RWPE1 (cell line): ENCODE results near the gene HEY2.

ENCODE experiments used
- CTCF ChIA-PET: fragments of 350-600 bp; sonication (Branson Sonifier 250); formaldehyde crosslinking; extraction: SDS; loops from one replicate; lab custom pipeline; 2021; lab: Yijun Ruan, JAX
- POLR2A ChIA-PET: fragments of 400-600 bp; formaldehyde crosslinking; extraction: SDS; loops from one replicate; lab custom pipeline; 2020; ENCODE audit warnings: antibody characterized with exemption; ENCODE audit not compliant: low non-redundant PET; lab: Yijun Ruan, JAX
- DNase-seq: peaks from one replicate; pipeline ENCODE4 v3.0.0; 2012; ENCODE audit warnings: low spot score
- H3K27ac ChIP-seq: fragments of 450-650 bp; 2 replicates; pipeline ENCODE4 v1.5.1; 2017
- TF ChIP-seq, protein P1 (sequence below): fragments of 450-650 bp; conservative IDR thresholded peaks from 2 replicates; pipeline ENCODE4 v1.5.1; 2017; ENCODE audit warnings: low read depth, mild to moderate bottlenecking

Gene HEY2

DNA sequence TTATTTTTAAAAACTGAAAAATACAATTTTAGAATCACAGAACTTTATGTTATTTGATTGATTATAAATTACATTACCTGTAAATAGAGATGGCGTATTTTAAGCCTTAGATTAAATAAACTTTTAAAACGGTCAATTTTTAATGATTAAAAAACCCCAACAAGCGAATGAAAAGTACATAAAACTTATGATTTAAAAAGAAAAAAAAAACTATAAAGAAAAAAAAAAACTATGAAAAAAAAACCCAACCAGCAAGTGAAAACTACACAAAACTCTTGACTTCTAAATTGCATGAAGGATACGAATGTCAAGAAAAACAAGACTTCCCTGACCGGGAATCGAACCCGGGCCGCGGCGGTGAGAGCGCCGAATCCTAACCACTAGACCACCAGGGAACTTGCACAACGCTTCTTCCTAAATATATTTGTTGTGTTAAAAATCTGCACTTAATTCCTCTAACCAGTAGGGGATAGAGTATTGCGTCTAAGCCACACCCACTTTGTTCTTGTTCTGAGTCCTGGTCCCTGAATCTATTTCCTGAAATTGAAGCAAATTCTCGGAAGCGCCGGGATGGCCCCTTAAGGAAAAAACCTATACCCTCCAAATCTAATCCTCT, 30.6 kb downstream of the HEY2 start:
- ChIA-PET CTCF (interaction anchor here (0.7 to 2.5 kb wide), 4 partner anchors 11 to 1665 kb away, joined by 3 to 13 read pairs (median 8); partner anchors contain the start of genes HINT3 and NCOA7), POLR2A (no interaction called here)
- DNase-seq, result peak; percentile 94
- TF ChIP-seq, protein P1, sequence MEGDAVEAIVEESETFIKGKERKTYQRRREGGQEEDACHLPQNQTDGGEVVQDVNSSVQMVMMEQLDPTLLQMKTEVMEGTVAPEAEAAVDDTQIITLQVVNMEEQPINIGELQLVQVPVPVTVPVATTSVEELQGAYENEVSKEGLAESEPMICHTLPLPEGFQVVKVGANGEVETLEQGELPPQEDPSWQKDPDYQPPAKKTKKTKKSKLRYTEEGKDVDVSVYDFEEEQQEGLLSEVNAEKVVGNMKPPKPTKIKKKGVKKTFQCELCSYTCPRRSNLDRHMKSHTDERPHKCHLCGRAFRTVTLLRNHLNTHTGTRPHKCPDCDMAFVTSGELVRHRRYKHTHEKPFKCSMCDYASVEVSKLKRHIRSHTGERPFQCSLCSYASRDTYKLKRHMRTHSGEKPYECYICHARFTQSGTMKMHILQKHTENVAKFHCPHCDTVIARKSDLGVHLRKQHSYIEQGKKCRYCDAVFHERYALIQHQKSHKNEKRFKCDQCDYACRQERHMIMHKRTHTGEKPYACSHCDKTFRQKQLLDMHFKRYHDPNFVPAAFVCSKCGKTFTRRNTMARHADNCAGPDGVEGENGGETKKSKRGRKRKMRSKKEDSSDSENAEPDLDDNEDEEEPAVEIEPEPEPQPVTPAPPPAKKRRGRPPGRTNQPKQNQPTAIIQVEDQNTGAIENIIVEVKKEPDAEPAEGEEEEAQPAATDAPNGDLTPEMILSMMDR, result no peak
- peak overlapping the region; percentile 96 for H3K27ac ChIP-seq

DNA sequence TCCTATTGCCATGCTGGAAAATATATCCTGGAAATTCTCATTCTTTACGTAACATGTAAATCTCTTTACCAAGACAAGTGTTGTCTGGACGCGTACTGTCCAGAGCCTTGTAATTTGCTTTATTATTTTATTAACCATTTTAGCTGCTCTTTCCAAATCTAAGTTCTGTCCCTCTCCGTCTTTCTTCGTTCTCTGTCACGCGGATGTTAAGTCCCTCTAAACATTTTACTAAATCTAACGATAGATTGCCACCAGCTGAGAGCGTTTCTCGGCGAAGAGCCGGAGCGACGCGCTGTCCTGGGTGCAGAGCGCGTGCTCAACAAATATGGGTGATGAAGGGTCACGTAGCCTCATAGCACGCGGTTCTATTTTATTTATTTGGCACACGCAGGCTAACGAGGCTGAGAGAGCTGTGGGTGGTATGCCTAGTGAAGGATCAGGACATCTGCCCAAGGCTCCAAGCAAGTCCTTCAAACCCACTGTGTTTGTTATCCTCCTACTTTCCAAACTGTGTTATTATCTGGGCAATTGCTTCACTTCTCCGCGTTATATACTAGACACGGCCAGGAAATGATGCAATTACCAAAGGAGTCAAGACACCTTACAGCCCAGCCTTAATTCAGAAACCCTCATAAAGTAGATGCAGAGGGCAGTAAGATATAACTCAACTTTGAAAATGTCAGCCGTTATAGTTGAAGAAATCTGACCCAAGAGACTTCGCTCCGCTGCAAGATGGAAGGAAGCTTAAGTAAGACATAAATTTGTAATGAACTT, 31.3 kb downstream of the HEY2 start:
- ChIA-PET POLR2A (interaction anchor here (1.6 kb wide), 1 partner anchor 10 kb away, joined by 10 read pairs; the partner anchor contains the start of gene NCOA7), CTCF (interaction anchor here (0.7 to 2.5 kb wide), 4 partner anchors 10 to 1665 kb away, joined by 3 to 13 read pairs (median 8); partner anchors contain the start of genes HINT3 and NCOA7)
- no peak for DNase-seq
- H3K27ac ChIP-seq, result peak overlapping the region; percentile 96
- TF ChIP-seq, protein P1, result no peak

DNA sequence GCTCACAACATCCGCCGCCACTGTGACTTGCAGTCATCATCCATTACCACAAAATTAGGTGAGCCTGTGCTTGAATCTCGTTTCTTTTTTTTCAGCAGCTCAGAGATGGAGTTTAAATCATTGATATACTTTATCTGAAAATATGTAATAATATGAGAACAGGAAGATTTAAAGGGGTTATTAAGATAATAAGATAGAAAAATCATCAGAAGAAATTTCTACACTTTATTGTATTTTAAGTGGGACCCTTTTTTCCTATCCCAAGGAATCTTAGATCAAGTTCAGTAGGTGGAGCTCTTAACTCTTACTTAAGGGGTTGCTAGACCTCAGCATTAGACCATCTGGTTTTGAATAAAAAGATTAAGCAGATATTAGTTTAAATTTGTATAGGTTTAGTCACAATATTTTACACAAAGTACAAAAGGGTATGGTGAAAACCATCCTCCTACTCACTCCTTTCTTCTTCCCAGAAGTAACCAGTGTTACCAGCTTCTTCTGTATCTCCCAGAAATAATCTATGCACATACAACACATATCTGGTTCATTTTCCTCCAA, 32.0 kb downstream of the HEY2 start:
- TF ChIP-seq, protein P1, result peak; percentile 30
- ChIA-PET POLR2A (interaction anchor here (1.6 kb wide), 1 partner anchor 9 kb away, joined by 10 read pairs; the partner anchor contains the start of gene NCOA7), CTCF (interaction anchor here (0.6 to 2.5 kb wide), 5 partner anchors 9 to 222 kb away, joined by 3 to 13 read pairs (median 3); partner anchors contain the start of genes HINT3 and NCOA7)
- DNase-seq, result no peak
- H3K27ac ChIP-seq, result peak overlapping the region; percentile 96

DNA sequence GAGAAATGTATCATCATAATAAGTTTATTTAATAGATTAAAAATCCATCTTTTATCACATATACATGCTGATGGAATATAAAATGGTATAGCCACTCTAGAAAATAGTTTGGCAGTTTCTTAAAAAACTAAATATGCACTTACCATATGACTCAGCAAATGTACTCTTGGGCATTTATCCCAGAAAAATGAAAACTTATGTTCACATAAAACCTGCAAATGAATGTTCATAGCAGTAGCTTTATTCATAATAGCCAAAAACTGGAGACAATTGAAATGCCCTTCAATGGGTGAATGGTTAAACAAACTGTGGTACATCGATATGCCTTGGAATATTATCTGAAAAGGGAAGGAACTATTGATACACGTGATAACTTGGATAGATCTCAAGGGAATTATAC, 34.9 kb downstream of the HEY2 start:
- CTCF ChIA-PET, result no interaction called here
- TF ChIP-seq, protein P1, result no peak
- H3K27ac ChIP-seq, result peak overlapping the region; percentile 86; the same call in 1 of the 2 replicates
- no peak for DNase-seq
- POLR2A ChIA-PET, result no interaction called here

DNA sequence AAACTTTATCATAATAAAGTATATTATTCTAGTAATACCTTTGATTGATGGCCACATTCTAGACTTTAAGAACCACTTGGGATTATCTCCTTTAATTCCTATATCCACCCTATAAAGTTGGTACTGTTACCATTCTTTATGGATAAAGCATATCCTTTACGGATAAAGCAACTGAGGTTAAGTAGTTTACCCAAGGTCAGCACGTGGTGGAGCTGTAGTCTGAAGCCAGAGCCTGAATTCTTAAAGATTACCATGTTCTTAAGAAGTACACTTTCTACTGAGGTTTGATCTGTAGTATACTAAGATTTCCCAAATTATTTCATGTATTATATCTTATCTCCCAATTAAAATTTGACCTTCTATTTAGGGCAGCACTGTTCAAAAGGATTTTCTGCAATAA, 38.4 kb downstream of the HEY2 start:
- TF ChIP-seq, protein P1, result no peak; the same call in 1 of the 2 replicates
- CTCF ChIA-PET, result interaction anchor here (0.6 kb wide), 1 partner anchor 566 kb away, joined by 3 read pairs; no protein-coding TSS in a partner anchor
- H3K27ac ChIP-seq, result no peak overlapping the region
- POLR2A ChIA-PET, result no interaction called here
- DNase-seq, result no peak

DNA sequence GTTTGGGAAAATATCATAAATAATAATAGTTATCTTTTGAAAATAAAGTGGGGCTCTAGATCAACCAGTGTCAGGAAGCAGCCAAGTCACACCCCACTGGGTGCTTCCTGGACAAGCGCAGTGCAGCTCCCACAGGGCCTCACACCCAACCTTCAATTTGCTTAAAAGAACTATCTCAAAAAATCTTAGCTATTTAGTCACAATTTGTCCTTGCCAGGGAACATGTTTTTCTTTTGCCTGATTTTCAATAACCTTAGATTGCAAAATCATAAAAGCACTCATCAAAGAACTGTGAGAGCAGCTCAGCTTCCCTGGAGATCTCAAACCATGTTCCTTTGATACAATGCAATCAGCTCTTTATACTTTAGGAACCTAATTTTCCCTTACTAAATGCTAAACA, 39.7 kb downstream of the HEY2 start:
- DNase-seq, result no peak
- TF ChIP-seq, protein P1, result no peak
- H3K27ac ChIP-seq, result peak overlapping the region; percentile 54
- POLR2A ChIA-PET, result interaction anchor here (0.6 kb wide), 1 partner anchor 1478 kb away, joined by 3 read pairs; the partner anchor contains the start of gene RNF146
- CTCF ChIA-PET, result interaction anchor here (0.9 to 3.0 kb wide), 3 partner anchors 8 to 186 kb away, joined by 3 to 13 read pairs (median 3); no protein-coding TSS in a partner anchor
